Forelimb muscle (tissue), 1 donor: ENCODE results near the gene CHTF18. TPM values are rescaled to one million over a fixed set of nuclear protein-coding genes. Genes with fewer than 3 reads are reported as not detected.
"Not testable (repeated sequence)": the region's sequence is repeated elsewhere in the genome, so short reads cannot be mapped to it uniquely, and the experiment has no call there.

Experiments
- DNase-seq: peaks from one replicate; pipeline ENCODE4 v3.0.0-alpha.2; 2013; ENCODE audit warnings: low read depth
- polyA plus RNA-seq: library from polyadenylated mRNA; unstranded; fragments of 120-200 nt; gene quantifications from one replicate; pipeline ENCODE4 v1.2.1, GENCODE V29; 2013; ENCODE audit not compliant: insufficient read length

The CHTF18 gene
- polyA plus RNA-seq, 1 donor: 15.4 TPM

DNA sequence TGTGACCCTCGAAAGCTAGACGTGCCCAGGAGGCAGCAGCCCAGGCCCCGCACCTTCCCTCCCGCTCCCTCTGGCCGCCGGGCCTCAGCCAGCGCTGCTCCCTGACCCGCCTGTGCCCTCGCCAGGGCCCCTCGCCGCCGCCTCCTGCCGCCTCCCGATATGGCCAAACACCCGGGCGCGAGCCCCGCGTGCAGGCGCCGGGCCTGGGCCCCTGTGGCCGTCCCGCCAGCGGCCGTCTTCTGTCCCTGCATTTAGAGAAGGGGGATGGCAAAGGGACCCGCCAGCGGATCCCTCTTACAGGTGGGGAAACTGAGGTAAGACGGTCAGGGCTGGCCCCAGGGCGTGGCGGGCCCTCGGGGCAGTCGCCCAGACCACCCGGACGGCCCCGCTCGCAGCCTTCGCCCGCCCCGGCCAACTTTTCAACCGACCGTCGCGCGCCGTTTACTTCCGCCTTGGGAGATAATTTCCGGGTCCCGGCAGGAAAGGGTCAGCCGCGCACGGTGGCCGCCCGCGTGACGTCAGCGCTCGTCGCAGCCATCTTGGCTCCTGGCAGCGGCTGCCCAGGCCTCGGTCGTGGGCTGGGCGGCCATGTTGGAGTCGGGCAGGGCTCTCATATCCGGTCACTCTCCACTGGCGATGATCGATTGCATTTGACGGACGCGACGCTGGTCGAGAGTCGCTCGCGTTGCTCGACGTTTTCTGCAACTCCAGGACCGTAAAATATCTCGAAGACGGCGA is 19.1 kb downstream of the CHTF18 start:
- DNase-seq: peak; percentile 63

DNA sequence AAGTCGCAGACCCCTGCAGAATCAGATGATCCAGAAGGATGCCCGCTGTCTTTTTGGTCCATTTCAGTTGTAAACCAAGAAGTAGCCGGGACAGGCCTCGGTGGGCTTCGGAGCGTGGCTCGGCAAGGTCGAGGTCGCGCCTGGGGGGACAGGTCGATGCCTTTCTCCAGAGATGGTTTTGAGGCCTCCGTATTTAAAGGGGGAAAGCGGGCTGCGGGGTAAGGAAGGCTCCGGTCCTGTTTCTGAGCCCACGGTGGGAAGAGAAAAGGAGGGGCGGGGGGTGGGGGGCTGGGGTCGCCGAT is 19.6 kb downstream of the CHTF18 start:
- DNase-seq: no peak

DNA sequence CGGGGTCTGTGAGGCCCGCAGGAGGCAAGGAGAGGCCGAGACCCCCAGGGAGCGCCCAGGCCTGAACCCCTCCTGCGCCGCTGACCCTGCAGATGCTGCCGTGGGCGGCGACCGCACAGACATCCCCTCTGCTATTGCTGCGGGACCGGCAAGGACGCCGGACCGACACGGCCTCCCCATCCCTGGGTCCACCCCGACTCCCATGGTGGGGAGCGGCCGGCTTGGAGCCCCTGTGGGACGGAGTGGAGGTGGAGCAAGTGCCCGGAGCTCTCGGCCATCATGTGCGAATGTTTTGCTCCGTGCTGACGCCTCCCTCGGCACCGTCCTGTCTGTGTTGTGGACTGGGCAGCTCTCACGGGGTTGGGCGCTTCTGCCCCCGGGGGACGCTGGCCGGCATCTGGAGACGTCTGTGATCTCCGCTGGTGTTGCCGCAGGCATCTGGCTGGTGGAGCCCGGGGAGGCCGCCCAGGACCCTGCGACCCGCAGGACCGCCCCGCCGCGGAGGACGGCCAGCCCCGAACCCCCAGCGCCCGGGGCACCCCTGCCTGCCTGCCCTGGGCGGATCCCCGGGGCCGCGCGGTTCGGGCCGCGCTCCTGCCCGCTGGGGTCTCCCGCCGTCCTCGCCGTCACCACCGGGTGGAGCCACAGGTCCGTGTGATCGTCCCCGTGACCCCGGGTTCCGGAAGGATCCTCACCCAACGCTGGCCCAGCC is 24.9 kb downstream of the CHTF18 start:
- DNase-seq: no peak

GRCh38 chr16:813916-814412 is 25.5 kb downstream of the CHTF18 start:
- no peak for DNase-seq

- DNase-seq: no peak
These were observed 26.6 kb downstream of the CHTF18 start for GRCh38 chr16:814974-815373.

GRCh38 chr16:815861-816260 is 27.4 kb downstream of the CHTF18 start:
- no peak for DNase-seq

DNA sequence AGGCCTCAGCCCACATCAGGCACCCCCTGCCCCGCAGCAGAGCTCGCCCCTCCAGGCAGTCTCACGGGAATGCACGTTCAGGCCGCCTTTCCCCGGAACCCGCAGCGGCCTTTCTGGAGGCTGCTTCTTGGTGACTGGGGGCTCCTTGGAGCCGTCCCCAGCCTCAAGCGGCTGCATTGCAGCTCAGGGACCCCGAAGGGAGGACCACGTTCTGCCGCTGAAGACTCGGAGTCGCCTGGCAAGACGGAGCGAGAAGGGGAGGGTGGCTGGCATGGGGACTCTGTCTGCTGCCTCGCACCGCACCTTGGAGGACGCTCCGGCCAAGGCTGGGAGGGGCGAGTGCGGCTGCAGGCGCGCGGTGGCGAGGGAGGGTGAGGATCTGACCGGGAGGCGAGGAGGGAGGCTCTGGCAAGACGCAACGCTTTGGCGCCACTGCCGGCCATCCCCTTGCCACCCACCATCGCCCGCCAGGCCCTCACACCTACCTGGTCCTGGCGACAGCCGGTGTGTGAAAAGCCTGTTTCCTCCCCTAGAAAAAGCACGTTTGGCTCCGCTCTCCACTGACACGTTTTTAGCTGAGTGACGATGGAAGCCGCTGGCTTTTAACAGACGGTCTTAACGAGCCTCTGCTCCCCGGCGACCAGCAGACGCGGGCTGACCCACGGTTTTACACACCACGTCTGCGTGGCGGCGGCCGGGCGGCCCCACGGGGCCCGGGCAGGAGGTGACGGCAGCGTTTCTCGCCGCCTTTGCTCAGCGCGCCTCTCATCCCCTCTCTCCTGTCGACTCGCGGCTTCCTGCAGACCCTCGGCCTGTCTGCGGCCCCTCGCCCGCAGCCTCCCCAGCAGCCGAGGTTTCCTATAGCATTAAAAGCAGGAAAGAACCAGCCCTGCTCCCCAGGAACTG is 28.8 kb downstream of the CHTF18 start:
- no peak for DNase-seq

DNA sequence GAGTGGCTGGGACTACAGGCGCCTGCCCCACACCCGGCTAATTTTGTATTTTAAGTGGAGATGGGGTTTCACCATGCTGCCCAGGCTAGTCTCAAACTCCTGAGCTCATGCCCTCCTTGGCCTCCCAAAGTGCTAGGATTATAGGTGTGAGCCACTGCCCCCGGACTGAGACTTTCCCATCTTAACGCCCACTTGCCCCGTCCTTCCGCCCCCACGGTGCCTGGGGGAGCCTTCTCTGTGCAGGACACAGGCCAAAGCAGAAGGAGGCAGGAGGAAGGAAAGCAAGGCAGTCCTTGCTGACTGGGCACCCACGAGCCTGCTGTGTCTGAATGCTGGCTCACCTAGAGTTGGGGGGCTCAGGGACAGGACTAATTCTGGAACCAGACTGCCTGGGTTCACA is 29.7 kb downstream of the CHTF18 start:
- no peak for DNase-seq

- DNase-seq: no peak
These were observed 30.2 kb downstream of the CHTF18 start for GRCh38 chr16:818592-818991.

- no peak for DNase-seq
These were observed 31.1 kb downstream of the CHTF18 start for GRCh38 chr16:819336-820043.

DNA sequence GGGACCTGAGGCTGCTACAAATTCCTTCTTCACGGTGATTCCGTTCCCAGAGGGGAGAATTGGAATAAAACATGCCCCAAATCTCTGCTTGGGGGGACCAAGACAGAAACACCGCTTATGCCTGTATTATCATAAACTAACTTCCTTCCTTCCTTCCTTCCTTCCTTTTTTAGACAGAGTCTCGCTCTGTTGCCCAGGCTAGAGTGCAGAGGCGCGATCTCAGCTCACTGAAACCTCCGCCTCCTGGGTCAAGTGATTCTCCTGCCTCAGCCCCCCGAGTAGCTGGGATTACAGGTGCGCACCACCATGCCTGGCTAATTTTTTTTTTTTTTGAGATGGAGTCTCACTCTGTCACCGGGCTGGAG is 31.6 kb downstream of the CHTF18 start:
- DNase-seq: not testable (repeated sequence)

GRCh38 chr16:820748-821147 is 32.3 kb downstream of the CHTF18 start:
- DNase-seq: no peak

- no peak for DNase-seq
These were observed 33.3 kb downstream of the CHTF18 start for GRCh38 chr16:821751-822150.

DNA sequence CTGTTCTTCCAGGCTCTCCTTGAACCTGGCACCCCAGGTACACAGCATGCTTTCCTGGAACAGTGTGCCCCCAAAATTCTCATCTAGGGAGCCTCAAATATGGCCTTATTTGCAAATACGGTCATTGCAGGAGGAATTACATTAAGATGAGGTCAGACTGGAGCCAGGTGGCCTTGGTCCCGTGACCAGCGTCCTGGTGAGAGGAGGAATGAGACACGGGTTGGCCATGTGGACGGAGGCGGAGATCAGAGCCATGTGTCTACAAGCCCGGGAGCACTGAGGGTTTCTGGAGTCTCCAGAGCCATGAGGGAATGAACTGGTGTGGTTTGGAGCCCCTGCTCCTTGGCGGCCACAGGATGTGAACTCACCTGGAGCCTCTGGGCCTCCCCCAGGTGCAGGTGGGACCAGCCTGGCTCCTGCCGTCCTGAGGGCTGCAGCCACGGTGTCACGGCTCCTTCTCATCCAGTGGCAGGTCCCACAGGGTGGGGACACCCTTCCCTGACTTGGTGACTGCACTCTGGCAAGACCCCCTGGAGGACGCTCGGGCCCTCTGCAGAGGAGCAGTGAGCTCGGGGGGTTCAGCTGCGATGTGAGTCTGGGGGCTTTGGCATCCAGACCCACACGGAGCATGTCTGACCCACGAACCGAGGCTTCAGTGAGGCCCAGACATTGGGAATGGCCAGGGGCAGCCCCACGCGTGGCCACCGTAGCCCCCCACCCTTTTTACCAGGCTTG is 33.9 kb downstream of the CHTF18 start:
- DNase-seq: no peak

DNA sequence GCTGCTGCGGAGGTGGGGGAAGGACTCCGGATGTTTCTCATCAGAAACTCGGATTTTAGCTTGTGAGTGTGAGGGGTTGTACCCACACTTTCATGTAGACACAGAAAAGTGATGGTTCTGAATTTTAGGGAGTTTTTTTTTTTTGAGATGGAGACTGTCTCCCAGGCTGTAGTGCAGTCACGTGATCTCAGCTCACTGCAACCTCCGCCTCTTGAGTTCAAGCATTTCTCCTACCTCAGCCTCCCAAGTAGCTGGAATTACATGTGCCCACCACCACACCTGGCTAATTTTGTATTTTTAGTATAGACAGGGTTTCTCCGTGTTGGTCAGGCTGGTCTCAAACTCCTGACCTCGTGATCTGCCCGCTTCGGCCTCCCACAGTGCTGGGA is 34.5 kb downstream of the CHTF18 start:
- DNase-seq: no peak

GRCh38 chr16:824194-824593 is 35.8 kb downstream of the CHTF18 start:
- DNase-seq: no peak

DNA sequence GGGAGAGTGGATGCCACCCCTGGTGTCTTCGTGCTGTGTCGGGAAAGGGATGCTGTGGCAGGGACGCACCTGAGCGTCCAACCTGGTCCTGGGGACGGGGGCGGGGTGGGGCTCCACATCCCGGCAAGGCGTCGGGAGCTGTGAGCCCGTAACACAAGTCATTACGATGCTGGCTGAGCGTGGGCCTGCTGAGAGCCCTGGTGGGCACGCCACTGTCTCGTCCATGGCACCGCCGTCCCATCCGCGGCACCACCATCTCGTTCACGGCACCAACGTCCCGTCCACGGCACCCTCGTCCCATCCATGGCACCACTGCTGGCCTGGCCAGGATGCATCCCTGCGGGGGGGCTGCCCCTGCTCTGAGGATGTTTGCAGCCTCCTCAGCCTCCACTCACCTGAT is 36.2 kb downstream of the CHTF18 start:
- no peak for DNase-seq

DNA sequence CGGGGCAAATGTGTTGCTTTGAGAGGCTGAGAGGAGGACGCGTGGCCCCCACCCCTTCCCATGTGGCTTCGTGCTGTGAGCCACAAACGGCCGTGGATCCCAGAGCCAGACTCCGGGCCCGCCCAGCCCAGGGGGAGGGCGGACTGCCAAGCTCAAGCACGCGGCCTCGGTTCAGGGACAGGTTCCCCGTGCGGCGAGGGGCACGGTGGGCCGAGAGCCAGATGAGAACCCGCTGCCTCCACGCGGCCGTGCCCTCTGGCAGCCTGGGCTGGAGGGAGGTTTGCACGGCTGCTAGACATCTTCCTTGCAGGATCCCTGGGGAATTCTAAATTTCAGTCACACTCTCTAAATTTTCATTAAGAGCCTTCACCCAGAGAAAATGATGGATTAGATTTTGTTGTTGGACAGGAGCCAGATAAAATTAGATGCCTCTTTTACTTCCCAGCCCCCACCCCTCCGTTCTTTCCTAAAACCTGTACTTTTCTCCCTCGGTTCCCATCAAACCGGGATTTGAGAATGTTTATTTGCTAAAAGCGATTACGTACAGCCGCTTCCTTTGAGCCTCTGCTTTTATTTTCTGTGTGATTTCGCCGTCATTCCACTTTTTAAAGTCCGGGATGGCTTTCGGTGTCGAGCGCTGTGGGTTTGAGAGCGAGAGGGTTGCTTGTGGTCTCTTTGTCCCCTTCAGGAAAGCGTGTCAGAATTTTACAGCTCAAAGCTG is 37.1 kb downstream of the CHTF18 start:
- no peak for DNase-seq

DNA sequence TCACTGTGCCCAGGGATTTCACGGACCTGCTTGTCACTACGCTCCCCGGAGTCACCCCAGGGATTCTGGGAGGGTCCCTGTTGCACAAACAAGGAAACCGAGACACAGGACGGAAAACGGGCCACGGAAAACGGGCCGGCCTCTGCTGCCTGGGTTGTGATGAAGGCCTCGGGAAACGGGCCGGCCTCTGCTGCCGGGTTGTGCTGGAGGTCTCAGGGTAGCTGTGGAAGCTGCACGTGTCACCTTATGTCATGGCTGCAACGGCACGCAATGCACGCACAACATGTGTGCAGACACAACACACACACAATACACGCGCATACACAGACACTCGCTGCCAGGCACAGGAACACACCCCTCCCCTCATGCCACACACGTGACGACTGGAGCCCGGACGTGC is 39.1 kb downstream of the CHTF18 start:
- no peak for DNase-seq

DNA sequence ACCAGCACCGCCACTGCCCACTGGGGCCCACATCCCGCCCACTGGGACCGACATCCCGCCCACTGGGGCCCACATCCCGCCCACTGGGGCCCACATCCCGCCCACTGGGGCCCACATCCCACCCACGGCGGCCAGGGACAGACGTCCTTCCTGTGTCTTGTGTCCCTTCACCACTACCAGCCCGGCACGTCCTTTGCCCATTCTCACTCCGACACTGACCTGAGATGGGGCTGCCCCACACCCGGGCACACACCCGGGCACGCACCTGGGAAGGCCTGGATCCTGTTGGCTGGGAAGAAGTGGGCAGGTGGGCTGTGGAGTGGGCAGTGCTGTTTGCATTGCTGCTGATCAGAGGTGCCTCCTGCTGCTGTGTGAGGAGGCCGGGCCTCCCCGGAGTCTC is 40.5 kb downstream of the CHTF18 start:
- no peak for DNase-seq
